Thymus (tissue), 11 donors: Measurements from ENCODE around the gene RPP25L. TPM values are rescaled to one million over a fixed set of nuclear protein-coding genes. Genes with fewer than 3 reads are reported as not detected.

ENCODE experiments used
- DNase-seq, 9 donors: peaks; one replicate each; pipeline ENCODE4 v3.0.0-alpha.2; 2013; ENCODE audit warnings: low spot score in 9 of 9, low read depth in 6 of 9, missing footprints in 1 of 9
- H3K27ac ChIP-seq, 2 donors: one replicate each; pipeline ENCODE4 v1.5.1; 2013; ENCODE audit warnings: control low read depth in 1 of 2, low read depth in 1 of 2, low read length in 1 of 2, mild to moderate bottlenecking in 1 of 2, moderate library complexity in 1 of 2
- H3K27me3 ChIP-seq, 2 donors: one replicate each; pipeline ENCODE4 v1.5.1; 2013; ENCODE audit warnings: low read length in 1 of 2; ENCODE audit not compliant: control insufficient read depth in 2 of 2, insufficient read depth in 1 of 2
- H3K36me3 ChIP-seq, 2 donors: one replicate each; pipeline ENCODE4 v1.5.1; 2013; ENCODE audit warnings: low read length in 1 of 2, mild to moderate bottlenecking in 1 of 2, moderate library complexity in 1 of 2; ENCODE audit not compliant: control insufficient read depth in 2 of 2, insufficient read depth in 2 of 2
- H3K4me1 ChIP-seq, 2 donors: one replicate each; pipeline ENCODE4 v1.5.1; 2013; ENCODE audit warnings: low read length in 2 of 2; ENCODE audit not compliant: control insufficient read depth in 2 of 2, insufficient read depth in 2 of 2
- H3K4me3 ChIP-seq, 2 donors: one replicate each; pipeline ENCODE4 v1.5.1; 2013; ENCODE audit warnings: low read length in 2 of 2, control low read depth in 1 of 2, mild to moderate bottlenecking in 1 of 2
- H3K9me3 ChIP-seq, 2 donors: one replicate each; pipeline ENCODE4 v1.5.1; 2013; ENCODE audit warnings: low read length in 1 of 2, mild to moderate bottlenecking in 1 of 2; ENCODE audit not compliant: control insufficient read depth in 2 of 2, insufficient read depth in 1 of 2
- WGBS: extraction: QIAGEN DNeasy Blood & Tissue Kit; methylation state at CpG from one replicate; pipeline ENCODE4 v1.1.7; 2013; 5-methylcytosine and 5-hydroxymethylcytosine counted together
- polyA plus RNA-seq: library from polyadenylated mRNA; stranded (reverse); fragments of 200-250 nt; gene quantifications from one replicate; pipeline ENCODE4 v1.2.3, GENCODE V29; 2013
- total RNA-seq: library from RNA; stranded (reverse); fragments of 120-200 nt; gene quantifications from one replicate; pipeline ENCODE4 v1.2.4, GENCODE V29; 2013
- donor health status: healthy.

Gene RPP25L
- total and polyA plus RNA-seq, 2 donors = 38.4 to 40.8 TPM

GRCh38 chr9:34570809-34571480 lies 41.0 kb downstream of the RPP25L start:
- Histone ChIP-seq H3K27ac (no peak overlapping the region), H3K4me3 (no peak overlapping the region), H3K36me3 (no peaks in the 10 kb centered on the region), H3K4me1 (peaks cover 0 to 4% of the 10 kb centered on the region in 2 donors), H3K27me3 (peaks cover 2 to 62% of the 10 kb centered on the region in 2 donors), H3K9me3 (no peaks in the 10 kb centered on the region)
- no peak for DNase-seq
- 86% methylated on average over 7 of the region's 7 CpGs for WGBS

DNA sequence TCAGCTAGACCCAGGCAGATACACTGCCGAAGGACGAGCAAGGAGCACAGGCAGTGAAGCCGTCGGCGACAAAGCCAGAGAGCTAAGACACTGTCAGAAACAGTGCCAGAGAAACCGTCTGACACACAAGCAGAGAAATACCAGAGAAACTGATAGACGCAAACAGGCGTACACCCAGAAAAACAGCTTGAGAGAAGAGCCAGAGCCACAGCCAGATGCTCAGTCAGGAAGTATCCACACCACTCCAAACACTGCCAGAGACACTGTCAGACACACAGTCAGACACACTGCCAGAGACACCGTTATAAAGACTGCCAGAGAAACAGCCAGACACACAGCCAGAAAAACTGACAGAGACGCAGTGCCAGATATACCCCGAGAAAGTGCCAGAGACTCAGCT lies 41.5 kb downstream of the RPP25L start:
- peaks cover 0 to 62% of the 10 kb centered on the region in 2 donors for H3K27me3 ChIP-seq
- H3K27ac ChIP-seq = no peak overlapping the region
- no peaks in the 10 kb centered on the region for H3K9me3 ChIP-seq
- 86% methylated on average over 11 of the region's 11 CpGs for WGBS
- peaks cover 0 to 6% of the 10 kb centered on the region in 2 donors for H3K4me1 ChIP-seq
- H3K36me3 ChIP-seq = no peaks in the 10 kb centered on the region
- no peak overlapping the region for H3K4me3 ChIP-seq
- no peak for DNase-seq

DNA sequence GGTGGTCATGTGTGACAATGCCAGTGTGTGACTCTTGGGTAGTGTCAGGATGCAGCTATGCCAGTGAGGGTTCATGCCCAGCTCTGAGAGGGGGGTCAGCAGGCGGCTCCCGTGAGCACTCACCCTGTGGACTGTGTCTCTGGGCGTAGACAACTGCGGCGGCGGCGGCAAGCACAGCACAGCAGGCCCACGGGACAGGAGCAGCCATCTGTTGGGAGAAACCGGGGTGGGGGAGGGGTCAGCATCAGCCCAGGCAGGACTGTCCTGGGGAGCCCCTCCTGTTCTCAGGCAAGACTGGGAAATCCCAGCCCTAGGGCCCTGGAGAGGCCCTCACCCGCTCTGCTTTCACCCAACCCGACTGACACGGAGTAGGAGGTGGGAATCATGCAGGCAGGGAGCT lies 43.1 kb downstream of the RPP25L start:
- 77% methylated on average over 12 of the region's 12 CpGs for WGBS

DNA sequence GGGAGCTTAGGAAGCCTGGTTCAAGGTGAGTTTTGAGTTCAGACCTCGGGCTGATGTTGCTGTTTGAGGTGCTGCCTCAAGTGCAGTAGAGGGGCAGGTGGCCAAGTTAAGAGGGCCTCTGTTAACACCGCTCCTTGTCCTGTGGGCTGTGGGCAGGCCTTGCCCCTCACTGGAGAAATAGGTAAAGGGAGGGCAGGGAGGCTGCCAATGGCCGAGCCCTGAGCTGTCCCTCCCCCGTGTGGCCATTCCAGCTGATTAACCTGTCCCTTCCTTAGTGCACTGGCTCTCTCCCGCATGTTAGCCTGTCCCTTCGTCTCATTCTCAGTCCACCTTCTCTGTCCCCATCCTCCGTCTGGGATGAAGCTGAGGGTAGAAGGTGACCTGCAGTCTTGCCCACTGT lies 43.8 kb downstream of the RPP25L start:
- peaks cover 0 to 50% of the 10 kb centered on the region in 2 donors for H3K27me3 ChIP-seq
- WGBS = 87% methylated on average over 7 of the region's 7 CpGs

More for the DNA sequence above, 43.1 kb downstream of the RPP25L start:
- no peak overlapping the region for H3K4me3 ChIP-seq
- no peaks in the 10 kb centered on the region for H3K9me3 ChIP-seq
- no peak for DNase-seq
- H3K27me3 ChIP-seq = peaks cover 0 to 53% of the 10 kb centered on the region in 2 donors
- peaks cover 0 to 6% of the 10 kb centered on the region in 2 donors for H3K4me1 ChIP-seq
- no peak overlapping the region for H3K27ac ChIP-seq
- no peaks in the 10 kb centered on the region for H3K36me3 ChIP-seq

DNA sequence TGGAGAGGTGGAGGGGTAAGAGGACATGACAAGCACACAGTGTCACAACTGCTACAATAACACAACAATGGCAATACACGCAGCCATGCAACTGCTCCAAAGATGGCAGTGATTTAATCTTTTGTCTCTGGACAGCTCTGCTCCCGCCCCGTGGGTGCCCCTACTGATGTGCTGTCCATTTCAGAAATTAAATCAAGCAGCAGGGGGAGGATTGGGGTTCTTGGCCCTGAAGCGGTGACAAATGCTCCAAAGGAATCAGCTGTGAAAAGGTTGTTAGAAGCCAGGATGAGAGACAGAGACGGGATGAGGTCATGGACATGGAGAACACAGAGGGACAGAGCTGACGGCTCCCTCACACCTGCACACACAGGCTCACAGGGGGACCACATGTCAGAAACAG lies 44.9 kb downstream of the RPP25L start:
- 89% methylated on average over 6 of the region's 6 CpGs for WGBS

More for the DNA sequence above, 43.8 kb downstream of the RPP25L start:
- H3K9me3 ChIP-seq = no peaks in the 10 kb centered on the region
- no peak overlapping the region for H3K4me3 ChIP-seq
- DNase-seq = no peak
- H3K27ac ChIP-seq = no peak overlapping the region
- H3K36me3 ChIP-seq = no peaks in the 10 kb centered on the region
- peaks cover 0 to 6% of the 10 kb centered on the region in 2 donors for H3K4me1 ChIP-seq

DNA sequence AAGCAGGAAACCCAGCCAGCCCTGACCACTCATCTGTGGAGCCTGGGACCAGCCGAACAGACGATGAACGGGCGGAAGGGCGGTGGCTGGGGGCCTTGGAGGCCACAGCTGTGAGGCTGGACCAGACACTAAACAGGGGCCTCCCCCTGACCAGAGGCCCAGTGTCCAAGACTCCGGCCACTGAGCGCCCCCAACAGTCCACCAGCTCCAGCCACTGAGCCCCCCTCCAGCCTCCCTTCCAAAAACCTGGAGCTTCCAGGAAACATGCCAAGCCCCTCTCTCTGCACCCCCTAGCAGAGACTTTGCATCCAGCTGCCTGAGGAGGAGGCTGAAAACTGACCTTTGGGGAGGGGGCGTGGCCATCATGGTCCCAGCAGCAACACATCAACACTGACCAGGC lies 45.6 kb downstream of the RPP25L start:
- H3K27ac ChIP-seq = no peak overlapping the region
- 76% methylated on average over 8 of the region's 8 CpGs for WGBS
- H3K36me3 ChIP-seq = no peaks in the 10 kb centered on the region
- H3K27me3 ChIP-seq = peaks cover 0 to 50% of the 10 kb centered on the region in 2 donors
- H3K9me3 ChIP-seq = no peaks in the 10 kb centered on the region
- H3K4me3 ChIP-seq = no peak overlapping the region
- DNase-seq = no peak
- peaks cover 0 to 6% of the 10 kb centered on the region in 2 donors for H3K4me1 ChIP-seq

More for the DNA sequence above, 44.9 kb downstream of the RPP25L start:
- H3K36me3 ChIP-seq = no peaks in the 10 kb centered on the region
- H3K27me3 ChIP-seq = peaks cover 0 to 48% of the 10 kb centered on the region in 2 donors
- H3K9me3 ChIP-seq = no peaks in the 10 kb centered on the region
- H3K4me3 ChIP-seq = no peak overlapping the region
- no peak overlapping the region for H3K27ac ChIP-seq
- H3K4me1 ChIP-seq = peaks cover 0 to 6% of the 10 kb centered on the region in 2 donors
- no peak for DNase-seq

DNA sequence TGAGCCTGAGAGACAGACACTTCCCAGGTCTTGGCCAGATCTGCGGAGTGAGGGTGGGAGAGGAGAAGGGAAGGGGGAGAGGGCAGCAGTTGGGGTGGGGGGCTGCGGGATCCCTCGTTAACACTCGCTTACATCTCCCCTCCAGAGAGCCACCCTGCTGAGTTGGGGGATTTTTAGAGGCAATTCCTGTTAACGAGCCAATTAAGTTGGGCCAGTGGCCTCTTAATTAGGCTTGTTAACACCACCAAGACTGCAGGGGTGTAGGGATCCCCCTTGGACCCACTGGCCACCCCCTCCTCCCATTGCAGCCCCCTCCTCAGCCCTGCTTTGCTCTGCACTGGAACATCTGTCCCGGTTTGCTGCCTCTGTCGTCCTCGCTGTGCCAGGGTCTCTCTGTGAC lies 46.0 kb downstream of the RPP25L start:
- Histone ChIP-seq H3K27ac (no peak overlapping the region), H3K4me1 (peaks cover 0 to 8% of the 10 kb centered on the region in 2 donors), H3K9me3 (no peaks in the 10 kb centered on the region), H3K27me3 (peaks cover 0 to 52% of the 10 kb centered on the region in 2 donors), H3K36me3 (no peaks in the 10 kb centered on the region), H3K4me3 (no peak overlapping the region)
- no peak for DNase-seq
- WGBS = 62% methylated on average over 8 of the region's 8 CpGs

DNA sequence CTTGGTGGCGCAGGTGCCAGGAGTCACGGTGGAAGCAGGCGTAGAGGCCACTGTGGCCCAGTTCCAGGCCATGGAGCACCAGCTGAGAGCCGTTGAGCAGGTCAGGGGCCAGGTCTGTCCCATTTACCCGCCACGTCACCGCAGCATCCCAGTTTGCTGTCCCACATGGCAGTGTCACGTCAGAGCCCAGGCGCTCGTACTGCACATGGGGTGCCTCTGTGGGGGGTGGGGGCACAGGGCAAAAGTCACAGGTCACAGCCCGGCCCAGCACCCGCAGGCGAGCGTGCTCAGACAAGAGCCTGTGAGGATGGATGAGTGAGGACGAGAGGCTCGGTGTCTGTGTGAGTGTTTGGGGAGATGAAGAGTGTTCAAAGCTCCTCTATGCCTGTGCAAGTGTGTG lies 47.3 kb downstream of the RPP25L start:
- DNase-seq = no peak
- no peak overlapping the region for H3K27ac ChIP-seq

DNA sequence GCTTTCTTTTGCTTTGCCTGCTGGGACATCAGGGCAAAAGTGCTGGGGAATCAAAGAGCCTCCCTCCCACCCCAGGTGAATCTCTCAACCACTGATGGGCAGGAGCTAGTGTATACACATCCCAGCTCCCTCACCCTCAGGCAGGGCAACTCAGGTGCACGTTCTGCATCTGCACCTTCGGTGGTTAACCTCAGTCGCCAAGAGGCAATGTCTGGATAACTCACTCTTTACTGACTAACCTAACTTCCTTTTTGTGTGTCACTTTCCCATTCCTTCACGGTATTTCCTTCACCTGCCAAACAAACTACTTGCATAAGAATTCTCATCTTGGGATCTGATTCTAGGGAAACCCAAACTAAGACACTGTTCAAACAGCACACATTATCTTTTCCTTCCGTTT lies 48.6 kb downstream of the RPP25L start:
- H3K4me3 ChIP-seq = no peak overlapping the region
- no peaks in the 10 kb centered on the region for H3K9me3 ChIP-seq
- peaks cover 0 to 18% of the 10 kb centered on the region in 2 donors for H3K4me1 ChIP-seq
- peaks cover 0 to 59% of the 10 kb centered on the region in 2 donors for H3K27me3 ChIP-seq
- DNase-seq = no peak
- H3K27ac ChIP-seq = no peak overlapping the region
- WGBS = 48% methylated on average over 5 of the region's 5 CpGs
- H3K36me3 ChIP-seq = no peaks in the 10 kb centered on the region

More for the DNA sequence above, 47.3 kb downstream of the RPP25L start:
- Histone ChIP-seq H3K4me3 (no peak overlapping the region), H3K36me3 (no peaks in the 10 kb centered on the region), H3K27me3 (peaks cover 0 to 58% of the 10 kb centered on the region in 2 donors), H3K9me3 (no peaks in the 10 kb centered on the region), H3K4me1 (peaks cover 0 to 9% of the 10 kb centered on the region in 2 donors)
- 96% methylated on average over 16 of the region's 16 CpGs for WGBS
